Left hindlimb (tissue), 1 donor: Measurements from ENCODE around the gene ADRA2B.

Source experiments
- DNase-seq: peaks from one replicate; pipeline ENCODE4 v3.0.0-alpha.2; 2018

The ADRA2B gene

GRCh38 chr2:96103187-96103601 lies 13.2 kb downstream of the ADRA2B start:
- no peak for DNase-seq

DNA sequence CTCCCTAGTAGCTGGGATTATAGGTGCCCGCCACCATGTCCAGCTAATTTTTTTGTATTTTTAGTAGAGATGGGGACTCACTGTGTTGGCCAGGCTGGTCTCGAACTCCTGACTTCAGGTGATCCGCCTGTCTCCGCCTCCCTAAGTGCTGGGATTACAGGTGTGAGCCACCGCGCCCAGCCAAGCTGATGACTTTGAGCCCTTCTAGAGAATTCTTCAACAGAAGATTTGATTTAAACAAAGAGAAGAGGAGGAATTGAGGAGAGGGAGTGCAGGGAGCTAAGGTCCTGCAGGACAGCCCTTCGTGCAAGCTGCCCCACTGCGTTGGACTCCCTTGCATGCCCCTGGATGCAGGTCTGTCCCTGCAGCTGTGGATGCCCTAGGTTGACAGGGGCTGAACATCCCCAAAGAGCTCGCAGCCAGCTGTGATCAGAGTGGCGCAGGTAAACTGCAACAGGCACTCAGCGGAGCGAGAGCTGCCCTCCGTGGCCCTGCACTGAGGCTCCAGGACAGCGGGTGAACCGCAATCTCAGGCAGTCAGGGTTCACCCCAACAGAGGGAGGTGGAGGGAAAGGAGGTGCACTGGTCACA lies 13.7 kb downstream of the ADRA2B start:
- peak; percentile 18 for DNase-seq

- DNase-seq, result no peak
Observed at GRCh38 chr2:96100893-96101304, 15.5 kb downstream of the ADRA2B start.

GRCh38 chr2:96099861-96100798 lies 16.2 kb downstream of the ADRA2B start:
- DNase-seq, result peak; percentile 17

GRCh38 chr2:96098900-96099590 lies 17.3 kb downstream of the ADRA2B start:
- peak; percentile 28 for DNase-seq

DNA sequence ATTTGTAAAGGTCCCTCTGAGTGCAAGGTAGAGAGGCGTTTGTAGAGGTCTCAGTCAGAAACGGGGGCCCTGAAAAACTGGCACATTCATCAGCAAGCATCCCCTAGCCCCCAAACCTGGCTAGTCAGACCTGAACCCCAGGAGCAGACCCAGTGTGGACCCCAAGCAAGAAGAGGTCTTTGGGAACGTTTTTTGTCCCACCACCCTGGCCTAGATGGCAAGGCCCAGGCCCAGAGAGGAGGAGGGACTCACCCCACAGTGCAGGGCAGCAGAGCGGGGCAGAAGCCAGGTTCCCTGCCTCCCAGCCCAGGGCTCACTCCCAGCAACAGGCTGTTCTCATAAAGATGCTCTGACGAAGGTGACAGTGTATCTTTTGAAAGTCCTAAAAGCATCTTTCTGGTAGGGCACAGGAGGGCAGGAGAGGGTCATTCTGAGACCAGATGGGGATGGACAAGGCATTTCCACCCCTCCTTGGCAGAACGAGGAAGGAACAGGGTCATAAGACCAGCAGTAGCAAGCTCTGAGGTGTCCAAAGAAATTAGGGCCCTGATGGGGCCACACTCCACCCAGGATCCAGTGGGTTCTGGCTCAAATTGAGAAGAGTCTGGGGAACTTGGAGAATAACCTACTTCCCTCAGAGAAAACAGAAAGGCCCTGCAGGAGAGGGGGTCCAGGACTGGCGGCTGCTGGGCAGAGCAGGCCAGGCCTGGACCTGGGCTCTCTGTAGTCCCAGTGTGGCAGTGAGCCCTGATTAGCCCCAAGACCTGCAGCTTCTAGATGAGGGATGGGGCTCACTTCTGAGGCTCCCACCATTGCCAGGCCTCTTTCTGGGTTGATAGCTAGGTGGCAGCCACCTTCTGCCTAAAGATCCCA lies 18.2 kb downstream of the ADRA2B start:
- peak; percentile 18 for DNase-seq

- no peak for DNase-seq
Observed at GRCh38 chr2:96097441-96097840, 18.9 kb downstream of the ADRA2B start.

DNA sequence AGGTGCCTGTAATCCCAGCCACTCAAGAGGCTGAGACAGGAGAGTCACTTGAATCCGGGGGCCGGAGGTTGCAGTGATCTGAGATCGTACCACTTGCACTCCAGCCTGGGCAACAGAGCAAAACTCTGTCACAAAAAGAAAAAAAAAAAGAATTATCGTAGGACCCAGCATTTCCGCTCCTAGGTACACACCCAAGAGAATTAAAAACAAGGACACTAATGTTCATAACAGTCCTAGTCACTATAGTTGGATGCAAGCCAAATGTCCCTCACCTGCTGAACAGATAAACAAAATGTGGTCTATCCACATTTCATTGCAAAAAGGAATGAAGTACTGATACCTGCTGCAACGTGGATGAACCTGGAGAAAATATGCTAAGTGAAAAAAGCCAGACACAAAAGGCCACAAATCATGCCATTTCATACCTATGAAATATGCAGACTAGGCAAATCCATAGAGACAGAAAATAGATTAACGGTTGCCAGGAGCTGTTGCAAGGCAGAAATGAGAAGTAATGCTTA lies 21.2 kb downstream of the ADRA2B start:
- no peak for DNase-seq

- DNase-seq, result no peak
Observed at GRCh38 chr2:96093528-96093927, 22.8 kb downstream of the ADRA2B start.

GRCh38 chr2:96092951-96093350 lies 23.4 kb downstream of the ADRA2B start:
- no peak for DNase-seq

DNA sequence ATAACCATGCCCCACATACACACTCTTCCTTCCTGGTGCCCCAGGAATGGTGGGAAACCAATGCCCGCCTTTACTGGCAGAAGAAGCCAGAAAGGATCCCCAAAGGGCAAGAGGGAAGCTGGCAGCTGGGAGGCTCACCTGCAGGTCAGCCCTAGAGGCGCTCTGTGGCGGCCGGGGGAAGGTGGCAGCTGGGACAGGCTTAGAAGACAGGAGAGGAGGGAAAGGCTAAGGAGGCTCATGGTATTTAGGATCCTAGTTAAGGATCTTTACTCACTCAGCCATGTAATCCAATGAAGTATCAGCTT lies 23.8 kb downstream of the ADRA2B start:
- DNase-seq, result no peak

DNA sequence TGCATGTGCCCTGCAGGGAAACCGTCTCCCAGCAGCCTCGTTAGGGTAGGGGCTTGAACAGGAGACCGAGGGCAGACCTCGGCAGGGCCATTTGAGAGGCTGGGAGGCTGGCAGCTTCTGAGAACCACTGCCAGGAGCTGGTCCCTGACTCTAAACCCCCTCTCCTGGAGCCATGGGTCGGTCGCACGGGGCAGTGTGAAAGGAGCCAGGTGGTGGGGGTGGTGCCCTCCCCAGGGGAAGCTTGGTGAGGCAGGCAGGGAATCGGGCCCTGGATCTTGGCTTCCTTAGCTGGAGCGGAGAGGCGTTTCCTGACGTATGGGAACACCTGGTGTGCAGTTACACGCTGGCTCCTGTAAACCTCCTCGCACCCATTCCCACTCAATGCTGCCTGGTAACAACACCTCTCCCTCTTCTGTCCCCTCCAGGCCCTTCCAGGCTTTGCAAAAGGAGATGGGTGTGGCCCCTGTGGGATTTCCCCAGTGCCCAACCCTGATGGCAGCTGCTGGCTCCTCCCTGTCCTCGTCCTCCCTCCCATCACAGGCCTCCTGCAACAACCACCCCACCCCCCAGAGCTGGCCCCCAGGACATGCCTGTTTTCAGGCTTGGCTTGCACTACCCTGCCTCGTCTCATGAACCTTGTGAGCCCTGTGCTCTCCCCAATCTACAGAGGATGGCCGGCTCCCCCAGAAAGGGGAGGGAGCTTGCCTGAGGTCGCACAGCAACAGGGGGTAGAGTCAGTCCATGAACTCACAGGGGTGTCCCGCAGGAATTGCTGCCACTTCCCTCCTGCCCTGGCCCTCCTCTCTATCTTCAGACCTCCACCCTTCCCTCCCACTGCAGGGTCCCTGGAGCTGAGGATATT lies 24.4 kb downstream of the ADRA2B start:
- DNase-seq, result no peak

GRCh38 chr2:96091141-96091710 lies 25.1 kb downstream of the ADRA2B start:
- no peak for DNase-seq

DNA sequence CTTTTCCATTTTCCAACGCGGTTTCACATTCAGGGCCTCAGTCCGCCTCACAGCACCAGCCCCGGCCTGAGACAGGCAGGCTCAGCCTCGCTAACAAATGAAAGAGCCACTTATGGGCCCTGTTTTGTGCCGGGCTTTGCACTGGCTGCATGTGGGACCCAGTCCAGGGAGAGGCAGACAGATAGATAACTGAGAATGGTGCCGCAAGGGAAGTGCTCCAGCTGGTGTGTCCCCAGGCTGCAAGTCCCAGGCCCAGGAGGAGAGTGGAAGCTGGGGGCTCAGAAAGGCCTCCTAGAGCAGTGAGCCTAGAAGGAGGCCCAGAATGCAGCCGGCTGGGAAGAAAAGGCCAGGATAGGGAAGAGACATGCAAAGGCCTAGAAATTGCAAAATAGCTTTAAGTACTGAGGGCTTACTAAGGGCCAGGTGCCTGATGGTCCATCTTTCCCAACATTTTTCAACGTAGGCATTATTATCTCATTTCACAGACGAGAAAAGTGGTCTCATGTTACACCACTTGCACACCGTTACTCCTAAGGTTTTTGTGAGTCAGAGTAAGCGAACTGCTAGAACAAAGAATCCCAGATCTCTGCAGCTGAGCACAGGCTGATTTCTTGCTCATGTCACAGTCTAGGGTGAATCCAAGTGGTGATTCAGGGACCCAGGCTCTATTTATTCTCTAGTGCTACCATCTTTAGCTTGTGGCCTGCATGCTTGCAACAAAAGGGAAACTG lies 26.0 kb downstream of the ADRA2B start:
- no peak for DNase-seq

- DNase-seq, result no peak
Observed at GRCh38 chr2:96089356-96090195, 26.8 kb downstream of the ADRA2B start.

GRCh38 chr2:96088340-96089335 lies 27.7 kb downstream of the ADRA2B start:
- DNase-seq, result no peak

- no peak for DNase-seq
Observed at GRCh38 chr2:96087130-96087529, 29.2 kb downstream of the ADRA2B start.
